Measurements from ENCODE around the gene DDX39B.

DNA sequence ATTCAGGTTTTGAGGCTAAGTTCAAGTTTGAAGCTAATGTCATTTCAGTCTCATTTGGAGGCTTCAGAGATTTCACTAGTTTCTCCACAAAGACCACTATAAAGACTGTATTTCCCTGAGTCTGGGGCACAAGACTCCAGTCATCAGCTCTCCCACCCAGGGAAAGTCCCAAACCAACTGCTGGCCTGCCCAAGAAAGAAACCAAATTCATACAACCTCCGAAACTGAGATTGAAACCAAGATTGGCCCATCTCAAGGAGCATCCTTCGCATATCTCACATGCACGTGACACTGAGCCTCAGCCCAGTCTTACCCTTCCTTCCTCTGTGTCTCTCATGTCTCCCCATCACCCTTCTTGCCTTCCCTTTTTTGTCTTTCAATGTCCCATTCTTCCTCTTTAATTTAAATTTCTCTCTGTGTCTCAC, 26.7 kb upstream of the DDX39B start:
- TF ChIP-seq EP300 (IDR thresholded peaks at IDR 0.05): no peak
- TF ChIP-seq, protein P1, sequence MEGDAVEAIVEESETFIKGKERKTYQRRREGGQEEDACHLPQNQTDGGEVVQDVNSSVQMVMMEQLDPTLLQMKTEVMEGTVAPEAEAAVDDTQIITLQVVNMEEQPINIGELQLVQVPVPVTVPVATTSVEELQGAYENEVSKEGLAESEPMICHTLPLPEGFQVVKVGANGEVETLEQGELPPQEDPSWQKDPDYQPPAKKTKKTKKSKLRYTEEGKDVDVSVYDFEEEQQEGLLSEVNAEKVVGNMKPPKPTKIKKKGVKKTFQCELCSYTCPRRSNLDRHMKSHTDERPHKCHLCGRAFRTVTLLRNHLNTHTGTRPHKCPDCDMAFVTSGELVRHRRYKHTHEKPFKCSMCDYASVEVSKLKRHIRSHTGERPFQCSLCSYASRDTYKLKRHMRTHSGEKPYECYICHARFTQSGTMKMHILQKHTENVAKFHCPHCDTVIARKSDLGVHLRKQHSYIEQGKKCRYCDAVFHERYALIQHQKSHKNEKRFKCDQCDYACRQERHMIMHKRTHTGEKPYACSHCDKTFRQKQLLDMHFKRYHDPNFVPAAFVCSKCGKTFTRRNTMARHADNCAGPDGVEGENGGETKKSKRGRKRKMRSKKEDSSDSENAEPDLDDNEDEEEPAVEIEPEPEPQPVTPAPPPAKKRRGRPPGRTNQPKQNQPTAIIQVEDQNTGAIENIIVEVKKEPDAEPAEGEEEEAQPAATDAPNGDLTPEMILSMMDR (IDR thresholded peaks at IDR 0.05): no peak
